ENCODE results near the gene RBM43. TPM values are rescaled to one million over a fixed set of nuclear protein-coding genes. Genes with fewer than 3 reads are reported as not detected.
"Not testable (repeated sequence)": the region's sequence is repeated elsewhere in the genome, so short reads cannot be mapped to it uniquely, and the experiment has no call there.

Gene RBM43
- total RNA-seq, 4 donors from 2014 or later: 1.0 to 18.5 (median 8.3) TPM

GRCh38 chr2:151238527-151239487 lies 22.9 kb downstream of the RBM43 start:
- H3K27me3 ChIP-seq: no peaks in the 10 kb centered on the region
- intact Hi-C loops (cut with DNase I; ENCODE audit: low total_unique reads): loop anchor here (10.0 kb wide), 1 partner anchor 1644 kb away; no protein-coding TSS in a partner anchor
- DNase-seq: peak; percentile 53 to 75
- no peaks in the 10 kb centered on the region for H3K36me3 ChIP-seq
- H3K27ac ChIP-seq: no peak overlapping the region
- H3K9me3 ChIP-seq: no peaks in the 10 kb centered on the region
- TF ChIP-seq POLR2A (IDR thresholded peaks at IDR 0.05): no peak
- TF ChIP-seq, protein P1, sequence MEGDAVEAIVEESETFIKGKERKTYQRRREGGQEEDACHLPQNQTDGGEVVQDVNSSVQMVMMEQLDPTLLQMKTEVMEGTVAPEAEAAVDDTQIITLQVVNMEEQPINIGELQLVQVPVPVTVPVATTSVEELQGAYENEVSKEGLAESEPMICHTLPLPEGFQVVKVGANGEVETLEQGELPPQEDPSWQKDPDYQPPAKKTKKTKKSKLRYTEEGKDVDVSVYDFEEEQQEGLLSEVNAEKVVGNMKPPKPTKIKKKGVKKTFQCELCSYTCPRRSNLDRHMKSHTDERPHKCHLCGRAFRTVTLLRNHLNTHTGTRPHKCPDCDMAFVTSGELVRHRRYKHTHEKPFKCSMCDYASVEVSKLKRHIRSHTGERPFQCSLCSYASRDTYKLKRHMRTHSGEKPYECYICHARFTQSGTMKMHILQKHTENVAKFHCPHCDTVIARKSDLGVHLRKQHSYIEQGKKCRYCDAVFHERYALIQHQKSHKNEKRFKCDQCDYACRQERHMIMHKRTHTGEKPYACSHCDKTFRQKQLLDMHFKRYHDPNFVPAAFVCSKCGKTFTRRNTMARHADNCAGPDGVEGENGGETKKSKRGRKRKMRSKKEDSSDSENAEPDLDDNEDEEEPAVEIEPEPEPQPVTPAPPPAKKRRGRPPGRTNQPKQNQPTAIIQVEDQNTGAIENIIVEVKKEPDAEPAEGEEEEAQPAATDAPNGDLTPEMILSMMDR (IDR thresholded peaks at IDR 0.05): peak; percentile 83 to 90 (median 89)
- no peaks in the 10 kb centered on the region for H3K4me1 ChIP-seq
- no peak overlapping the region for H3K4me3 ChIP-seq

DNA sequence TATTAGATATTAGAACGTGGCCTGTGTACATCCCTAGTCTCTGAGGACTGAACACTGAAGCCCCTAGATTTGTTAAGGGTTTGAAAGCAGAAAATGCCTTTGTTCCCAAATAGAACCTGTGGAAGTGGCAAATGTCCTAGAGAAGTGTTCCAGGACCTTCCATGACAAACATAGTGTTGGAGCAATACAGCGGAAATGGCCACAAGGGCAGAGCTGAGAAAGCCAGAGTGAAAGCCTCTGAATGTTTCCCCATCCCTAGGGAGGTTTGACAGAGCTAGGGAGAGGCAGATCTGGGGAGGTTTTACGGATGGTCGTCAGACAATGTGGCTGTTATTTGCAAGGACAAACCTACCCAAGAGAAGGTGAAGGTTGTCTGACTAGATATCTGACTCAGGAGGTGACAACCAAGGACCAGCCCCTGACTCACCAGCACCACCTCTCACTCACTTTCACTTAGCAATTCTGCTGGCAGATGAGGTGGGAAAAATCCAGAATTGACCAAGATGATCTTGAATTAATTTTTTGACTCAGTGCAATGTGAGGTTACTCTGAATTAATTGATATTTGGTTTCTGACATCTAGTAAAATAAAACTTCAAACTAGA lies 24.1 kb downstream of the RBM43 start:
- Histone ChIP-seq H3K27me3 (no peaks in the 10 kb centered on the region), H3K9me3 (no peaks in the 10 kb centered on the region), H3K36me3 (no peaks in the 10 kb centered on the region), H3K4me3 (no peak overlapping the region), H3K4me1 (no peaks in the 10 kb centered on the region), H3K27ac (no peak overlapping the region)
- TF ChIP-seq POLR2A (IDR thresholded peaks at IDR 0.05): no peak
- TF ChIP-seq, protein P1 (IDR thresholded peaks at IDR 0.05): no peak
- intact Hi-C loops (cut with DNase I; ENCODE audit: low total_unique reads): loop anchor here (10.0 kb wide), 1 partner anchor 1643 kb away; no protein-coding TSS in a partner anchor
- no peak for DNase-seq

GRCh38 chr2:151233760-151234159 lies 27.9 kb downstream of the RBM43 start:
- intact Hi-C loops (cut with DNase I; ENCODE audit: low total_unique reads): loop anchor here (10.0 kb wide), 1 partner anchor 1639 kb away; no protein-coding TSS in a partner anchor
- not testable (repeated sequence) for H3K9me3 ChIP-seq, DNase-seq, H3K27me3 ChIP-seq, H3K4me3 ChIP-seq, H3K36me3 ChIP-seq, H3K27ac ChIP-seq, H3K4me1 ChIP-seq

DNA sequence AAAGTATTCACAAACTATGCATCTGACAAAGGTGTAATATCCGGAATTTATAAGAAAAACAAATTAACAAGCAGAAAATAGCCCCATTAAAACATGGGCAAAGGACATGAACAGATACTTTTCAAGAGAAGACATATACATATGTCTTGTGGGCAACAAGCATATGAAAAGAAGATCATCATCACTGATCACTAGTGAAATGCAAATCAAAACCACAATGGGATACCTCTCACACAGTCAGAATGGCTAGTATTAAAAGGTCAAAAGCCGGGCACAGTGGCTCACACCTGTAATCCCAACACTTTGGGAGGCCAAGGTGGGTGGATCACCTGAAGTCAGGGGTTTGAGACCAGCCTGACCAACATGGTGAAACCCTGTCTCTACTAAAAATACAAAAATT lies 28.4 kb downstream of the RBM43 start:
- not testable (repeated sequence) for H3K27me3 ChIP-seq, DNase-seq, H3K27ac ChIP-seq, H3K36me3 ChIP-seq, H3K9me3 ChIP-seq, H3K4me3 ChIP-seq, H3K4me1 ChIP-seq
- intact Hi-C loops (cut with DNase I; ENCODE audit: low total_unique reads): loop anchor here (10.0 kb wide), 1 partner anchor 1638 kb away; no protein-coding TSS in a partner anchor

DNA sequence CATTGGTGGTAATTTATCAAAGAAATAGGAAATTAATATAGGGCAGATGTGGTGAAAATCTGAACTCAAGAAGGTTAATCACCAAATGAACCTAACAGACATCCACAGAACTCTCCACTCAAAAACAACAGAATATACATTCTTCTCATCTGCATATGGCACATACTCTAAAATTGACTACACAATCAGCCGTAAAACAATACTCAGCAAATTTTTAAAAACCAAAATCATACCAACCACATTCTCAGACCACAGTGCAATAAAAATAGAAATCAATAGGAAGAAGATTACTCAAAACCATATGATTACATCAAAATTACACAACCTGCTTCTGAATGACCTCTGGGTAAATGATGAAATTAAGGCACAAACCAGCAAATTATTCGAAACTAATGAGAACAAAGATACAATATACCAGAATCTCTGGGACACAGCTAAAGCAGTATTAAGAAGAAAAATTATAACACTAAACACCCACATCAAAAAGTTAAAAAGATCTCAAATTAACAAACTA lies 31.0 kb downstream of the RBM43 start:
- H3K4me3 ChIP-seq: no peak overlapping the region
- H3K4me1 ChIP-seq: no peaks in the 10 kb centered on the region
- no peak for DNase-seq
- H3K27me3 ChIP-seq: no peaks in the 10 kb centered on the region
- no peaks in the 10 kb centered on the region for H3K36me3 ChIP-seq
- intact Hi-C loops (cut with DNase I; ENCODE audit: low total_unique reads): loop anchor here (10.0 kb wide), 1 partner anchor 1636 kb away; no protein-coding TSS in a partner anchor
- H3K27ac ChIP-seq: no peak overlapping the region
- TF ChIP-seq, protein P1 (IDR thresholded peaks at IDR 0.05): no peak
- TF ChIP-seq POLR2A (IDR thresholded peaks at IDR 0.05): no peak
- H3K9me3 ChIP-seq: no peaks in the 10 kb centered on the region
